Measurements from ENCODE around the gene ASTN2.

ASTN2 gene

DNA sequence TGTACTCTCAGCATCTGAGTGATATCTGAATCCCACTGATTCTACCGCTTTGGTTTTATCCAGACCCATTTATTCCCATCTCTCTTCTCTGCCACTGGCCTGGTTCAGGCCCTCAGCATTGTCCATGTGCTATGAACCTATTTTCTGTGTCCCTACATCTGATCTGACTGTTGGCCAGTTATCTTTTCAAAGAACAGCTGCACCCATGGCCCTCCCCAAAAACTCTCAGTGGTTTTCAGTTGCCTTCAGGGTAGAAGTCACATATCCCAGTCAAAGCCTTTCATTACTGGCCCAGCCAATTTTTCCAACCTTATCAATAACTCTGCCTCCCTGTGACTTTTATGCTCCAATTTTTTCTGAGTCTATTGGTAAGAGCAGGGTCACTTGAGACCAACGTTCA lies 430.7 kb downstream of the ASTN2 start:
- intact Hi-C loops (cut with DNase I; ENCODE audit: low total_unique reads), result no loop called here
- Histone ChIP-seq H3K9me3 (no peaks in the 10 kb centered on the region), H3K27ac (no peak overlapping the region), H3K4me1 (no peaks in the 10 kb centered on the region), H3K27me3 (no peaks in the 10 kb centered on the region), H3K36me3 (no peaks in the 10 kb centered on the region), H3K4me3 (no peak overlapping the region)
- DNase-seq, result no peak
- TF ChIP-seq, protein P1, sequence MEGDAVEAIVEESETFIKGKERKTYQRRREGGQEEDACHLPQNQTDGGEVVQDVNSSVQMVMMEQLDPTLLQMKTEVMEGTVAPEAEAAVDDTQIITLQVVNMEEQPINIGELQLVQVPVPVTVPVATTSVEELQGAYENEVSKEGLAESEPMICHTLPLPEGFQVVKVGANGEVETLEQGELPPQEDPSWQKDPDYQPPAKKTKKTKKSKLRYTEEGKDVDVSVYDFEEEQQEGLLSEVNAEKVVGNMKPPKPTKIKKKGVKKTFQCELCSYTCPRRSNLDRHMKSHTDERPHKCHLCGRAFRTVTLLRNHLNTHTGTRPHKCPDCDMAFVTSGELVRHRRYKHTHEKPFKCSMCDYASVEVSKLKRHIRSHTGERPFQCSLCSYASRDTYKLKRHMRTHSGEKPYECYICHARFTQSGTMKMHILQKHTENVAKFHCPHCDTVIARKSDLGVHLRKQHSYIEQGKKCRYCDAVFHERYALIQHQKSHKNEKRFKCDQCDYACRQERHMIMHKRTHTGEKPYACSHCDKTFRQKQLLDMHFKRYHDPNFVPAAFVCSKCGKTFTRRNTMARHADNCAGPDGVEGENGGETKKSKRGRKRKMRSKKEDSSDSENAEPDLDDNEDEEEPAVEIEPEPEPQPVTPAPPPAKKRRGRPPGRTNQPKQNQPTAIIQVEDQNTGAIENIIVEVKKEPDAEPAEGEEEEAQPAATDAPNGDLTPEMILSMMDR (IDR thresholded peaks at IDR 0.05), result no peak

DNA sequence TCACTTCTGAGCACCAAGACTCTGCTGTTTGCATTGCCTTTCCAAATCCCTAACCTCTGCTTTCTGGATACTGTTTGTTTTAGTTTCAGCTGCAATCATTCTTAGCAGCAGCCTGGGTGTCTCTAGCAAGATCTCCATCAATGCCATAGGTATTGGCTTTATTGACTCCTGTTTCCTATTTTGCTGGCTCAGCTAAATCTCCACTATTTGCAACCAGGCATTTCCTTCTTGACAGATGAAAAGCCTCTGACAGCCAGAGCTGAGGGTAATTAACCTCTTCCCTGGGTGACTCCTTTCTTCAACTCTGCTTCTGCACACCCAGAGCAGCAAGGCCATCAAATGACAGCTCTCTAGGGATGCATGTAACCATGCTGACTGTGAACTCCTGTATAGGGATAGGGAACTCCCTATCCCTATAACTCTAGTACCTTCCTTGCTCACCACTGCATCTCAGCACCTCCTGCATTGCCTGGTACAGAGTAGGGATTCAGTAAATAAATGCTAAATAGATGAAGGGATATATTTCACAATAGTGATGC lies 434.2 kb downstream of the ASTN2 start:
- no peaks in the 10 kb centered on the region for H3K27me3 ChIP-seq
- intact Hi-C loops (cut with DNase I; ENCODE audit: low total_unique reads), result no loop called here
- no peak overlapping the region for H3K27ac ChIP-seq
- no peaks in the 10 kb centered on the region for H3K36me3 ChIP-seq
- no peak for DNase-seq
- no peaks in the 10 kb centered on the region for H3K4me1 ChIP-seq
- H3K4me3 ChIP-seq, result no peak overlapping the region
- H3K9me3 ChIP-seq, result no peaks in the 10 kb centered on the region
- TF ChIP-seq, protein P1 (IDR thresholded peaks at IDR 0.05), result no peak

DNA sequence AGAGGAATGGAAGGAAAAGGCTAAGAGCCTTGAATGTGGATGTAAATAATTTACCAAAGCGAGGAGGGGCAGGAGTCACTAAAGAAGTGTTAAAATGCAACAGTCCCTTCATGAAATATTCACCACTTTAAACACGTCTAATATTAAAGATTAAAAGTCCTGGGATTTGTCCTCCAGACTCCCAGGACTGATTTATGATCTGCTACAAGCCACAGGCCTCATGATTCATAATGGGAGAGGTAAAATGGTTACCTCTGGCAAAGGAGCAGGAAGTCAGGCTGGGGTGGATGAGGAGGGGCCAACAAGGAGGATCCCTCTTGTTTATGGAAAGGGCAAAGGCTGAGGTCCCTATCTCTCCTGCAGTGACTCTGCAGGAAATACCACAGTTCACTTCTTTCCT lies 435.4 kb downstream of the ASTN2 start:
- TF ChIP-seq, protein P1 (IDR thresholded peaks at IDR 0.05), result no peak
- DNase-seq, result no peak
- Histone ChIP-seq H3K27ac (no peak overlapping the region), H3K36me3 (no peaks in the 10 kb centered on the region), H3K9me3 (no peaks in the 10 kb centered on the region), H3K27me3 (no peaks in the 10 kb centered on the region), H3K4me3 (no peak overlapping the region), H3K4me1 (no peaks in the 10 kb centered on the region)
- intact Hi-C loops (cut with DNase I; ENCODE audit: low total_unique reads), result no loop called here

DNA sequence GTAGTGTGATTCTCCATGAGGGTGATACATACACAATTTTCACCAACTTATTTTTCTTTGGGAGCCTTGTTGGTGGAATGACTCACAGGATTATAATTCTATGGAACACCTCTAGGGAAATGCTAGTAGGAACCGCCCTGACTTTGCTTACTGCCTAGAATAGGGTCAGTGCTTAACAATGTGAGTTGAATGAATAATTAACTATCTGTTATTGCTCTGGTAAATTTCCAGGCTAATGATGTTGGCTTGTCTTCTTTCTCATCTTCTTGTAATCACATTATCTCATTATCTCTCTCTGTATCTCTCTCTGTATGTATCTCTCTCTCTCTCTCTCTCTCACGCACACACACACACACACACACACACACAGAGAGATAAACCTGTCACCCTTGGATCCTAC lies 436.7 kb downstream of the ASTN2 start:
- no peaks in the 10 kb centered on the region for H3K36me3 ChIP-seq
- H3K27ac ChIP-seq, result no peak overlapping the region
- H3K4me3 ChIP-seq, result no peak overlapping the region
- intact Hi-C loops (cut with DNase I; ENCODE audit: low total_unique reads), result no loop called here
- no peaks in the 10 kb centered on the region for H3K27me3 ChIP-seq
- no peaks in the 10 kb centered on the region for H3K4me1 ChIP-seq
- no peaks in the 10 kb centered on the region for H3K9me3 ChIP-seq
- DNase-seq, result no peak
- TF ChIP-seq, protein P1 (IDR thresholded peaks at IDR 0.05), result no peak

DNA sequence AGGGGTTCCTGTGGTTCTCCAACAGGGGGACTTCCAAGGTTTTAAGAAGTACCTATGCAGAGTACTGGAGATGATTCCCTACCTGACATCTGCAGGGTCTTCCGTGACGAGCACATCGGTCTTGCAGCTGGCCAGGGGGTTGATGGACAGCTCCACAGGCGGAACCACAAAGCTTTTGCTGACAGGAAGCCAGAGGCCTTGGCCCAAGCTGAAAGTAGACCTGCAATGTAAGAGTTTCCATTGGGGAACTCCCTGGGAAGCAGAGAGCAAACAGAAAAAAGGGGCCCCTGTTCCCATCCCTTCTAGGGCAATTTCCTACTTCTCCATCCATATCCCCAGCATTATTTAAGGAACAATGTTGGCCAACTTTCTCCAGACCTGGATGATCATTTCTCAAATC lies 439.7 kb downstream of the ASTN2 start:
- TF ChIP-seq, protein P1 (IDR thresholded peaks at IDR 0.05), result no peak
- Histone ChIP-seq H3K36me3 (no peaks in the 10 kb centered on the region), H3K4me3 (no peak overlapping the region), H3K27ac (no peak overlapping the region), H3K9me3 (no peaks in the 10 kb centered on the region), H3K27me3 (no peaks in the 10 kb centered on the region), H3K4me1 (no peaks in the 10 kb centered on the region)
- no peak for DNase-seq
- intact Hi-C loops (cut with DNase I; ENCODE audit: low total_unique reads), result no loop called here

DNA sequence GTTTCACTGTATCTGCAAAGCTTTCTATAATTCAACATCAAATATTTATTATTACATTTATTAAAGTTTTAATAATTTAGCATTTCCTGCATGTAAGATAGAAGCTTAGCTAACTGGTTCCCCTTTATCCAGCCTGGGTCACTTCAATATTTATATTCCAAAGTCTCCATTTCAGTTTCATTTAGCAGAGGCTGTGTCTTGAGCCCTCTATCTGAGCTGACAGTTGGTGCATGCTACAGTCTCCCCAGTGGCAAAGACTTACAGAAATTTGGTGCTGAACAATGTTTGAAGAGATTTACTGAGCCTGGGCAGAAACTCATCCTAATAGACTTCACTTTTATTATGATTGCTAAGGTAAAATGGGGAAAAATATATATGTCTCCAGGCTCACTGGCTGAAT lies 448.7 kb downstream of the ASTN2 start:
- H3K4me3 ChIP-seq, result no peak overlapping the region
- intact Hi-C loops (cut with DNase I; ENCODE audit: low total_unique reads), result no loop called here
- no peaks in the 10 kb centered on the region for H3K4me1 ChIP-seq
- no peak overlapping the region for H3K27ac ChIP-seq
- no peak for DNase-seq
- TF ChIP-seq, protein P1 (IDR thresholded peaks at IDR 0.05), result no peak
- H3K27me3 ChIP-seq, result no peaks in the 10 kb centered on the region
- no peaks in the 10 kb centered on the region for H3K36me3 ChIP-seq
- H3K9me3 ChIP-seq, result no peaks in the 10 kb centered on the region
